Activated naive CD4-positive, alpha-beta T cell treated with anti-CD3 and anti-CD28 coated beads, Interleukin-2, amount 50 U/mL, for 72 hours (primary cell): ENCODE measurements around the gene MAST1. TPM values are rescaled to one million over a fixed set of nuclear protein-coding genes. Genes with fewer than 3 reads are reported as not detected.
"Not testable (repeated sequence)": the region's sequence is repeated elsewhere in the genome, so short reads cannot be mapped to it uniquely, and the experiment has no call there.

Experiments used
- ATAC-seq, 2 donors: fragments of 150-1000 bp; cut with Tn5 transposase; 2 replicates each; pipeline ENCODE4 v1.10.0; 2021; ENCODE audit warnings: mild to moderate bottlenecking in 2 of 2, moderate library complexity in 2 of 2
- DNase-seq, 2 donors: peaks; one replicate each; pipeline ENCODE4 v3.0.0; 2021 to 2022; ENCODE audit warnings: low spot score in 2 of 2
- H3K27ac Mint-ChIP-seq, 2 donors: one replicate each; pipeline ENCODE4 v1.8.0; 2022; ENCODE audit warnings: mild to moderate bottlenecking in 2 of 2, mixed read lengths in 2 of 2
- H3K36me3 Mint-ChIP-seq, 2 donors: one replicate each; pipeline ENCODE4 v1.8.0; 2022; ENCODE audit warnings: mixed read lengths in 2 of 2
- H3K9me3 Mint-ChIP-seq, 2 donors: one replicate each; pipeline ENCODE4 v1.8.0; 2022; ENCODE audit warnings: mixed read lengths in 2 of 2
- total RNA-seq, 2 donors: library from RNA; stranded (reverse); gene quantifications; one replicate each; pipeline ENCODE4 v1.2.3, GENCODE V29; 2022

MAST1 gene
- total RNA-seq, 2 donors from 2014 or later = 0.77 to 4.6 TPM

- H3K36me3 Mint-ChIP-seq = peaks cover 14 to 30% of the 10 kb centered on the region in 2 donors
- DNase-seq = no peak
- H3K9me3 Mint-ChIP-seq = no peaks in the 10 kb centered on the region
- H3K27ac Mint-ChIP-seq = no peak overlapping the region
- ATAC-seq = no peak
Observed at GRCh38 chr19:12797141-12797587, 41.2 kb upstream of the MAST1 start.

GRCh38 chr19:12797607-12798006 lies 40.7 kb upstream of the MAST1 start:
- DNase-seq, ATAC-seq, H3K9me3 Mint-ChIP-seq, H3K27ac Mint-ChIP-seq: not testable (repeated sequence)
- peaks cover 14 to 30% of the 10 kb centered on the region in 2 donors for H3K36me3 Mint-ChIP-seq

- peaks cover 9 to 15% of the 10 kb centered on the region in 2 donors for H3K36me3 Mint-ChIP-seq
- no peak for ATAC-seq
- H3K9me3 Mint-ChIP-seq = no peaks in the 10 kb centered on the region
- no peak for DNase-seq
- no peak overlapping the region for H3K27ac Mint-ChIP-seq
Observed at GRCh38 chr19:12799742-12800465, 38.4 kb upstream of the MAST1 start.

- ATAC-seq (no peak), DNase-seq (no peak)
- Mint-ChIP-seq H3K27ac (peak overlapping the region in 1 of 2 donors; percentile 90), H3K36me3 (peaks cover 9 to 15% of the 10 kb centered on the region in 2 donors), H3K9me3 (no peaks in the 10 kb centered on the region)
Observed at GRCh38 chr19:12800466-12800770, 37.9 kb upstream of the MAST1 start.

- H3K9me3 Mint-ChIP-seq = no peaks in the 10 kb centered on the region
- peak overlapping the region; percentile 65 to 90 for H3K27ac Mint-ChIP-seq
- H3K36me3 Mint-ChIP-seq = peaks cover 9 to 15% of the 10 kb centered on the region in 2 donors
- DNase-seq = no peak
- ATAC-seq = peak; percentile 16 to 49
Observed at GRCh38 chr19:12800923-12801465, 37.3 kb upstream of the MAST1 start.

GRCh38 chr19:12801466-12802266 lies 36.6 kb upstream of the MAST1 start, which contains the start of the genes PRDX2 and THSD8:
PRDX2 (minus strand) TSS chr19:12801800; CDS start chr19:12801261, 539 bp downstream.
THSD8 (plus strand) TSS chr19:12802069; CDS start chr19:12802072, 3 bp downstream.
- DNase-seq (peak; percentile 86 to 87), ATAC-seq (peak; percentile 72 to 75)
- no peaks in the 10 kb centered on the region for H3K9me3 Mint-ChIP-seq
- H3K36me3 Mint-ChIP-seq = peaks cover 14 to 19% of the 10 kb centered on the region in 2 donors
- H3K27ac Mint-ChIP-seq = peak within 1 kb of the TSS; percentile 77 to 90

- ATAC-seq (no peak), DNase-seq (no peak)
- Mint-ChIP-seq H3K27ac (peak overlapping the region in 1 of 2 donors; percentile 77), H3K36me3 (peaks cover 18 to 25% of the 10 kb centered on the region in 2 donors), H3K9me3 (no peaks in the 10 kb centered on the region)
Observed at GRCh38 chr19:12802267-12803106, 35.8 kb upstream of the MAST1 start.

- Mint-ChIP-seq H3K9me3 (no peaks in the 10 kb centered on the region), H3K27ac (no peak overlapping the region), H3K36me3 (peaks cover 24 to 31% of the 10 kb centered on the region in 2 donors)
- ATAC-seq = no peak
- no peak for DNase-seq
Observed at GRCh38 chr19:12804051-12804450, 34.3 kb upstream of the MAST1 start.

GRCh38 chr19:12806242-12807081 lies 31.9 kb upstream of the MAST1 start, which contains the start of gene RNASEH2A:
RNASEH2A (plus strand) TSS chr19:12806584; CDS start chr19:12806674, 90 bp downstream.
- no peaks in the 10 kb centered on the region for H3K9me3 Mint-ChIP-seq
- ATAC-seq (peak; percentile 88 to 92), DNase-seq (peak; percentile 88 to 89)
- H3K36me3 Mint-ChIP-seq = peaks cover 15 to 21% of the 10 kb centered on the region in 2 donors
- peak within 1 kb of the TSS; percentile 91 to 95 for H3K27ac Mint-ChIP-seq

- DNase-seq = no peak
- no peak for ATAC-seq
- Mint-ChIP-seq H3K9me3 (no peaks in the 10 kb centered on the region), H3K27ac (no peak overlapping the region), H3K36me3 (peaks cover 4 to 5% of the 10 kb centered on the region in 2 donors)
Observed at GRCh38 chr19:12815088-12815487, 23.2 kb upstream of the MAST1 start.

- peaks cover 10% of the 10 kb centered on the region in 2 donors for H3K36me3 Mint-ChIP-seq
- not testable (repeated sequence) for H3K9me3 Mint-ChIP-seq, H3K27ac Mint-ChIP-seq, DNase-seq, ATAC-seq
Observed at GRCh38 chr19:12817188-12817587, 21.1 kb upstream of the MAST1 start.

- not testable (repeated sequence) for ATAC-seq, H3K9me3 Mint-ChIP-seq, H3K27ac Mint-ChIP-seq, DNase-seq, H3K36me3 Mint-ChIP-seq
Observed at GRCh38 chr19:12817810-12818209, 20.5 kb upstream of the MAST1 start.

GRCh38 chr19:12821761-12822160 lies 16.6 kb upstream of the MAST1 start:
- peaks cover 5 to 11% of the 10 kb centered on the region in 2 donors for H3K36me3 Mint-ChIP-seq
- no peak for DNase-seq
- ATAC-seq = peak; percentile 47 to 55
- H3K9me3 Mint-ChIP-seq = peaks cover 4 to 7% of the 10 kb centered on the region in 2 donors
- H3K27ac Mint-ChIP-seq = peak overlapping the region in 1 of 2 donors; percentile 10

GRCh38 chr19:12825254-12826131 lies 12.8 kb upstream of the MAST1 start:
- ATAC-seq = peak; percentile 67
- DNase-seq = peak in 1 of 2 donors; percentile 67
- Mint-ChIP-seq H3K36me3 (peaks cover 6 to 11% of the 10 kb centered on the region in 2 donors), H3K9me3 (peaks cover 4 to 7% of the 10 kb centered on the region in 2 donors), H3K27ac (no peak overlapping the region)
